CD4-positive, CD25-positive, alpha-beta regulatory T cell (primary cell): ENCODE data around the gene OCSTAMP. TPM values are rescaled to one million over a fixed set of nuclear protein-coding genes. Genes with fewer than 3 reads are reported as not detected.

Source experiments
- ATAC-seq, 2 donors: fragments of 150-1000 bp; cut with Tn5 transposase; one replicate each; pipeline ENCODE4 v1.10.0; 2021; ENCODE audit warnings: low read depth in 2 of 2, moderate number of reproducible peaks in 2 of 2, moderate library complexity in 1 of 2
- DNase-seq, 3 donors: peaks; one replicate each; pipeline versions ENCODE4 v3.0.0 to v3.0.0-alpha.2; 2012 to 2022; ENCODE audit warnings: mixed read lengths in 1 of 3
- H3K27ac ChIP-seq: one replicate; pipeline ENCODE4 v1.7.0; 2013; ENCODE audit warnings: mild to moderate bottlenecking, low read length; ENCODE audit not compliant: insufficient read depth, poor library complexity, severe bottlenecking
- H3K27me3 ChIP-seq: one replicate; pipeline ENCODE4 v1.7.0; 2013; ENCODE audit warnings: low read length; ENCODE audit not compliant: control insufficient read depth, insufficient read depth
- H3K36me3 ChIP-seq: one replicate; pipeline ENCODE4 v1.7.0; 2013; ENCODE audit warnings: mild to moderate bottlenecking, low read length, moderate library complexity; ENCODE audit not compliant: control insufficient read depth, insufficient read depth
- H3K4me1 ChIP-seq: 2 replicates; pipeline ENCODE4 v1.7.0; 2013; ENCODE audit warnings: mild to moderate bottlenecking, low read length; ENCODE audit not compliant: insufficient read depth, control insufficient read depth, poor library complexity, severe bottlenecking
- H3K4me3 ChIP-seq: one replicate; pipeline ENCODE4 v1.7.0; 2013; ENCODE audit warnings: low read depth, mild to moderate bottlenecking, low read length, moderate library complexity
- H3K9me3 ChIP-seq, 2 experiments: 1 replicate in 1 of 2; 2 replicates in 1 of 2; pipeline ENCODE4 v1.7.0; 2013; ENCODE audit warnings: low read length in 2 of 2, mild to moderate bottlenecking in 1 of 2, moderate library complexity in 1 of 2; ENCODE audit not compliant: control insufficient read depth in 2 of 2
- H3K27ac Mint-ChIP-seq, 3 donors: one replicate each; pipeline ENCODE4 v1.8.0; 2020 to 2022; ENCODE audit warnings: mild to moderate bottlenecking in 3 of 3, mixed read lengths in 3 of 3, moderate library complexity in 2 of 3
- H3K27me3 Mint-ChIP-seq: one replicate; pipeline ENCODE4 v1.8.0; 2022; ENCODE audit warnings: mild to moderate bottlenecking, mixed read lengths
- H3K36me3 Mint-ChIP-seq: one replicate; pipeline ENCODE4 v1.8.0; 2020; ENCODE audit warnings: mixed read lengths
- H3K4me1 Mint-ChIP-seq, 4 donors: one replicate each; pipeline ENCODE4 v1.8.0; 2020 to 2022; ENCODE audit warnings: mixed read lengths in 4 of 4, mild to moderate bottlenecking in 1 of 4
- H3K4me3 Mint-ChIP-seq, 4 donors: one replicate each; pipeline ENCODE4 v1.8.0; 2020 to 2022; ENCODE audit warnings: mild to moderate bottlenecking in 4 of 4, mixed read lengths in 4 of 4, moderate library complexity in 3 of 4
- H3K9me3 Mint-ChIP-seq, 7 donors: one replicate each; pipeline ENCODE4 v1.8.0; 2020 to 2022; ENCODE audit warnings: mixed read lengths in 7 of 7, mild to moderate bottlenecking in 3 of 7, moderate library complexity in 2 of 7
- polyA plus RNA-seq, 4 donors: library from polyadenylated mRNA; unstranded; fragments of 300-500 nt; fragmentation: Illumina TruSeq; gene quantifications; one replicate each; pipeline ENCODE4 v1.2.3, GENCODE V29; 2021
- total RNA-seq: library from RNA; stranded (reverse); gene quantifications from one replicate; pipeline ENCODE4 v1.2.3, GENCODE V29; 2022

OCSTAMP gene
- total and polyA plus RNA-seq, 5 donors from 2014 or later: not detected

DNA sequence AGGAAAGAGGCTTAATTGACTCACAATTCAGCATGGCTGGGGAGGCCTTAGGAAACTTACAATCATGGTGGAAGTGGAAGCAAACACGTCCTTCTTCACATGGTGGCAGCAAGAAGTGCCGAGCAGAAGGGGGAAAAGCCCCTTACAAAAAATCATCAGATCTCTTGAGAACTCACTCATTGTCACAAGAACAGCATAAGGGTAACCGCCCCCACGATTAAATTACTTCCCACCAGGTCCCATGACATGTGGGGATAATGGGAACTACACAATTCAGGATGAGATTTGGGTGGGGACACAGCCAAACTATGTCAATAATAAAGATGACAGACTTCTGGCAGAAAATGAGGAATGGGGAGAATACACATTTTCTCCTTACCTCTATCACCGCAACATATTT, 20.5 kb upstream of the OCSTAMP start:
- Histone ChIP-seq H3K27ac (no peak overlapping the region), H3K9me3 (no peaks in the 10 kb centered on the region), H3K27me3 (peaks cover 3% of the 10 kb centered on the region), H3K4me3 (no peak overlapping the region), H3K36me3 (no peaks in the 10 kb centered on the region), H3K4me1 (no peaks in the 10 kb centered on the region)
- ATAC-seq (no peak), DNase-seq (no peak)
- Mint-ChIP-seq H3K4me3 (no peak overlapping the region), H3K9me3 (no peaks in the 10 kb centered on the region), H3K27ac (no peak overlapping the region), H3K4me1 (no peaks in the 10 kb centered on the region), H3K36me3 (no peaks in the 10 kb centered on the region), H3K27me3 (peaks cover 18% of the 10 kb centered on the region)

DNA sequence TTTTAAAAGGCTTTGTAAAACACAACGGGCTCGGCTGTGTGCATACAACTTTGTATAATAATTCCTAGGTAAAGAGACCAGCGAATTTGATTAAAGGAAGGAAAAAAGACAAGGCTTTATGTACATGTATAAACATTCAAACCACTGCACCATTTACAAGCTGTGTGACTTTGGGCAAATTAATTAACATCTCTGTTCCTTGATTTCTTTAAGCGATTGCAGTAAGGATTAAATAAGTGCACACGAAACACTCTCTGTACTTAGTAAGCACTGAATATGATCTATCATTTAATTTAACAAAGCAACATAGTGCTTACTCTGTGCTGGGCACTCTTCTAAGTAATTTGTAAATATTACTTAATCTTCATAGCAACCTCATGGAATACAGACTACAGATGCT, 19.5 kb upstream of the OCSTAMP start:
- peaks cover 3% of the 10 kb centered on the region for H3K27me3 ChIP-seq
- no peak overlapping the region for H3K4me3 ChIP-seq
- Mint-ChIP-seq H3K27me3 (peaks cover 14% of the 10 kb centered on the region), H3K4me1 (no peaks in the 10 kb centered on the region), H3K36me3 (no peaks in the 10 kb centered on the region), H3K27ac (no peak overlapping the region), H3K4me3 (no peak overlapping the region), H3K9me3 (no peaks in the 10 kb centered on the region)
- no peaks in the 10 kb centered on the region for H3K4me1 ChIP-seq
- no peaks in the 10 kb centered on the region for H3K36me3 ChIP-seq
- H3K9me3 ChIP-seq: no peaks in the 10 kb centered on the region
- ATAC-seq: no peak
- no peak for DNase-seq
- no peak overlapping the region for H3K27ac ChIP-seq

DNA sequence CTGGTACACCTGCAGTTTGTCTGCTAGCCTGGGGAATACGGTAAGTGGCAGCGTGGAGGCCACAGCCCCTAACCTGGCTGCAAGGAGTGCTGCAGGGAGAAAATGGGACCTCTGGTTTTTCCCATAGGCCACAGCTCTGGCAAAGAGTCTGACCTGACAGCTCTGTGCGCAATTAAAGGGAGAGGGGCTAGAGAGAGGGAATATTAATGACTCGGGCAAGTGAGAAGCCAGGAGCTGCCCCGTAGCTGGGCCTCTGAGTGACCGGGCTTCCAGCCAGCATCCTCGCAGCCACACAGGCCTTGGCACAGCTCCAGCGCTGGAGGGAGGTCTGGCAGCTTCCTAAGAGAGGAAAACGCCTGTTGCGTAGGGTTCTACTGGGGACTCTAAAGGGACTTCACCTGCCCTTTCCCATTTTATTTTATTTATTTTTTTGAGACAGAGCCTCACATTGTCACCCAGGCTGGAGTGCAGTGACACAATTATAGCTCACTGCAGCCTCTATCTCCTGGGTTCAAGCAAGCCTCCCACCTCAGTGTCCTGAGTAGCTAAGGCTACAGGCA, 18.2 kb upstream of the OCSTAMP start:
- H3K27me3 ChIP-seq: peaks cover 3% of the 10 kb centered on the region
- H3K36me3 ChIP-seq: no peaks in the 10 kb centered on the region
- Mint-ChIP-seq H3K4me3 (no peak overlapping the region), H3K27ac (no peak overlapping the region), H3K27me3 (peaks cover 14% of the 10 kb centered on the region), H3K9me3 (no peaks in the 10 kb centered on the region), H3K36me3 (no peaks in the 10 kb centered on the region), H3K4me1 (no peaks in the 10 kb centered on the region)
- ATAC-seq (no peak), DNase-seq (no peak)
- H3K27ac ChIP-seq: no peak overlapping the region
- no peak overlapping the region for H3K4me3 ChIP-seq
- no peaks in the 10 kb centered on the region for H3K4me1 ChIP-seq
- no peaks in the 10 kb centered on the region for H3K9me3 ChIP-seq

DNA sequence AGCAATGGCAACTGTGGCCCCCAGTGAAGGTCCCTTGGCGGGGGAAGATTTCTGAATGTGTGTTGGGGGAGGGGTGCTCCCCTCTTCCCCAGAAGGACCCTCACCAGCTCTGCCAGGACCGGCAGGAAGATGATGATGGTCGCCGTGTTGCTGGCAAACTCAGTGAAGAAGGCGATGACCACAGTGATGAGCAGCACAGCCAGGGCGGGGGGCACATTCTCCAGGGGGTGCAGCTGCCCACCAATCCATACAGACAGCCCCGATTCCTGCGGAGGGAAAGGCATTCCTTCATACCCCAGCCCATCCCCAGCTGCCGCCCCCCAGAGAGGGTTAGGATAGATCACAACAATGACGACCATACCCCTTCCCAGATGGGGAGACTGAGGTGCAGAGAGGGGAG, 15.7 kb upstream of the OCSTAMP start:
- H3K36me3 Mint-ChIP-seq: no peaks in the 10 kb centered on the region
- H3K9me3 Mint-ChIP-seq: no peaks in the 10 kb centered on the region
- H3K9me3 ChIP-seq: no peaks in the 10 kb centered on the region
- H3K4me1 Mint-ChIP-seq: no peaks in the 10 kb centered on the region
- no peaks in the 10 kb centered on the region for H3K4me1 ChIP-seq
- no peak for ATAC-seq
- peaks cover 14% of the 10 kb centered on the region for H3K27me3 Mint-ChIP-seq
- no peak overlapping the region for H3K27ac ChIP-seq
- no peak for DNase-seq
- H3K4me3 ChIP-seq: no peak overlapping the region
- peaks cover 3% of the 10 kb centered on the region for H3K27me3 ChIP-seq
- no peak overlapping the region for H3K4me3 Mint-ChIP-seq
- no peaks in the 10 kb centered on the region for H3K36me3 ChIP-seq
- H3K27ac Mint-ChIP-seq: no peak overlapping the region

DNA sequence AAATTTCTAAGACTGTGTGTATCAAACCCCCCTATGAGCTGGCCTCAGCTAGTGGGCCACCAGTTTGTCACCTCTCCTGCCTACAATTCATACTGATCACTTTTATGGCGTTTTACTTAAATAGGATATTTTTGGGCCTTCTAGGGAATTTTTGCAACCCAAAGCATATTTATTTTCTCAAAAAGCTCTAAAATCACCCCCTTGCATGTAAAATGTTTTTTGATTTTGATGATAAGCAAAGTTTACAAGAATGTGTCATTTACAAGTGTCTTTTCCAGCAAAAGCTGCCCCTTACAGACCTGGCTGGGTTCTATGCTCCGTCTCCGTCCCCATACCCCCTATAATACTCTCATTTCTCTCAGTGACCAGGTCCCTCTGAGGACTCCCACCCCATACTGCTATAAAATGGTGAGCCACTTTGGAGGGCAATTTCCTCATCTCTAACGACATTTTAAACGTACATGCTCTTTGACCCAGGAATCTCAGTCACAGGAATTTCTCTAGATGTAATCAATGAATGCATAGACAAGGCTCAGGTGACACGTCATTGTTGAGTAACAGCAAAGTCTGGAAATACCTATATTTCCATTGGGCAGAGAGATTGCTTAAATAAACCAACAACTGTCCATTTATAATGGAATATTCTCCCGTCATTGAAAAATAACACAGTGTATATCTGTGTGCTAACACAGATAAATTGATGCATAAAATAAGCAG, 13.9 kb upstream of the OCSTAMP start:
- Histone ChIP-seq H3K4me1 (no peaks in the 10 kb centered on the region), H3K36me3 (no peaks in the 10 kb centered on the region), H3K9me3 (no peaks in the 10 kb centered on the region), H3K27me3 (peaks cover 3% of the 10 kb centered on the region), H3K4me3 (no peak overlapping the region), H3K27ac (no peak overlapping the region)
- H3K27me3 Mint-ChIP-seq: peaks cover 9% of the 10 kb centered on the region
- no peaks in the 10 kb centered on the region for H3K36me3 Mint-ChIP-seq
- H3K27ac Mint-ChIP-seq: no peak overlapping the region
- DNase-seq: no peak
- no peak for ATAC-seq
- no peak overlapping the region for H3K4me3 Mint-ChIP-seq
- H3K9me3 Mint-ChIP-seq: no peaks in the 10 kb centered on the region
- peaks cover 0 to 6% (median 2%) of the 10 kb centered on the region in 4 donors for H3K4me1 Mint-ChIP-seq

DNA sequence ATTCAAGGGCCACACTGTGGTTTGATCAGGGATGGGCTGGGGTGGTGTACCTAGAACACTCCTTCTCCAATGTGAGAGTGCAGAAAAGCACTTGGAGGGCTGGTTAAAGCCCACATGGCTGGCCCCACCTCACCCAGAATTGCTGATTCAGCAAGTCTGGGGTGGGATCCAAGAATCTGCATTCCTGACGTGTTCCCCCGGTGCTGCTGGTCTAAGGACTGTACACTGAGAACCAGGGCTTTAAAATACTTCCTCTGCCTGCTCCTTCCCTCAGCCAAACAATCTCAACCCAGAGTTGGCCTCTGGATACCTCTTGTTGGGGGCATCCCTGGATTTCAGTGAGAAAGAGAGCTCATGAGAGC, 13.4 kb upstream of the OCSTAMP start:
- Mint-ChIP-seq H3K4me3 (no peak overlapping the region), H3K36me3 (no peaks in the 10 kb centered on the region), H3K9me3 (no peaks in the 10 kb centered on the region), H3K4me1 (peaks cover 0 to 6% (median 2%) of the 10 kb centered on the region in 4 donors), H3K27me3 (peaks cover 8% of the 10 kb centered on the region), H3K27ac (no peak overlapping the region)
- Histone ChIP-seq H3K4me1 (no peaks in the 10 kb centered on the region), H3K4me3 (no peak overlapping the region), H3K27ac (no peak overlapping the region), H3K9me3 (no peaks in the 10 kb centered on the region), H3K27me3 (peaks cover 3% of the 10 kb centered on the region), H3K36me3 (no peaks in the 10 kb centered on the region)
- no peak for ATAC-seq
- DNase-seq: no peak

DNA sequence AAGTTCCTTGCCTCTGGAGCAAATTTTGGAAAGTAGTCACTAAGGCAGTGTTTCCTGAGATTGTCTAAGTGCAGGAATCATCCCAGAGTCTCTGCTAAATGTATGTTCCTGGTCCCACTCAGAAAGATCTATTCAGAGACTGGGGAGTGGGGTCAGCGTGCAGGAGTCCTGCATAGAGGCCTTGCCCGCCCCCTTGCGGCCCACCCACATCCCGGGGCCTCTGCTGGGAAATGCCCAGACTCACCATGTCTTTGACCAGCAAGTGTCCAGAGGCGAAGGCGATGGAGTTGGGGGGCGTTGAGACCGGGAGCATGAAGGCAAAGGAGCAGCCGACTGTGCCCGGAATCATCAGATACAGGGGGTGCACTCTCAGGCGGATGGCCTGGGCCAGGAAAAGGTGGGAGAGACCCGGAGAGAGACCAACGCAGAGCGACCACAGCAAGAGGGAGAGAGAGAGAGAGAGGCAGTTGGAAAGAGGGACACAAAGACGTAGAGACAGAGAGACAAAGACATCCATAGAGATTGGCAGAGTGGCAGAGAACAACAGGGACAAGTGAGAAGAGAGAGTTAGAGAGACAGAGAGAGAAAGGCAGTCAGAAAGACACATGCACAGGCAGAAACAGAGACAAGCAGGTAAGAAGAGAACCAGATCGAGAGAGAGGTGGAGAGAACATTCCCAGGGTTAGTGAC, 12.9 kb upstream of the OCSTAMP start:
- no peak overlapping the region for H3K4me3 Mint-ChIP-seq
- no peak overlapping the region for H3K27ac Mint-ChIP-seq
- H3K4me1 ChIP-seq: no peaks in the 10 kb centered on the region
- H3K4me1 Mint-ChIP-seq: peaks cover 0 to 6% (median 2%) of the 10 kb centered on the region in 4 donors
- H3K4me3 ChIP-seq: no peak overlapping the region
- H3K27ac ChIP-seq: no peak overlapping the region
- H3K36me3 Mint-ChIP-seq: no peaks in the 10 kb centered on the region
- no peaks in the 10 kb centered on the region for H3K9me3 ChIP-seq
- DNase-seq (no peak), ATAC-seq (no peak)
- H3K9me3 Mint-ChIP-seq: no peaks in the 10 kb centered on the region
- H3K36me3 ChIP-seq: no peaks in the 10 kb centered on the region
- peaks cover 3% of the 10 kb centered on the region for H3K27me3 ChIP-seq
- H3K27me3 Mint-ChIP-seq: peaks cover 4% of the 10 kb centered on the region
